Panc1 (cell line): Measurements from ENCODE around the gene PHTF2. TPM values are rescaled to one million over a fixed set of nuclear protein-coding genes. Genes with fewer than 3 reads are reported as not detected.

ENCODE experiments used
- ATAC-seq: fragments of 200-7000 bp; cut with Tn5 transposase; 2 replicates; pipeline ENCODE4 v1.9.1; 2020; ENCODE audit warnings: mild to moderate bottlenecking, moderate library complexity
- BruUV-seq: library from RNA; stranded (reverse); fragments of 400-500 nt; replicated peaks from 2 replicates; lab custom pipeline; 2021; lab: Mats Ljungman, UMichigan
- CTCF ChIA-PET: fragments of 300-600 bp; sonication (Branson Sonifier 250); formaldehyde crosslinking; loops from one replicate; lab custom pipeline; 2022; ENCODE audit warnings: antibody characterized with exemption; lab: Charles Lee
- POLR2A ChIA-PET: fragments of 300-600 bp; sonication (Branson Sonifier 250); formaldehyde crosslinking; loops from one replicate; lab custom pipeline; 2022; ENCODE audit warnings: antibody characterized with exemption; lab: Charles Lee
- DNase-seq: peaks from one replicate; pipeline ENCODE4 v3.0.0-alpha.2; 2010; ENCODE audit warnings: low read depth, low spot score
- H3K27ac ChIP-seq: 2 replicates; pipeline ENCODE4 v1.5.1; 2011; ENCODE audit warnings: mild to moderate bottlenecking, low read length, inconsistent platforms
- H3K27me3 ChIP-seq: fragments of 200-500 bp; sonication (Bioruptor generic); 2 replicates; pipeline ENCODE4 v1.6.0; 2014; ENCODE audit warnings: low read length, inconsistent platforms; ENCODE audit not compliant: control insufficient read depth, insufficient read depth
- H3K36me3 ChIP-seq: fragments of 200-500 bp; sonication (Bioruptor generic); 2 replicates; pipeline ENCODE4 v1.5.1; 2014; ENCODE audit warnings: inconsistent platforms, mild to moderate bottlenecking, low read length, moderate library complexity; ENCODE audit not compliant: control insufficient read depth, insufficient read depth
- H3K4me1 ChIP-seq: 2 replicates; pipeline ENCODE4 v1.5.1; 2011; ENCODE audit warnings: inconsistent platforms, mild to moderate bottlenecking, low read length, moderate library complexity; ENCODE audit not compliant: control insufficient read depth, insufficient read depth
- H3K4me3 ChIP-seq, 2 experiments: 2 replicates each; pipeline ENCODE4 v1.5.1; 2011 to 2012; ENCODE audit warnings: low read depth in 2 of 2, low read length in 2 of 2, mild to moderate bottlenecking in 2 of 2, inconsistent platforms in 1 of 2, moderate library complexity in 1 of 2
- H3K9me3 ChIP-seq: fragments of 200-500 bp; sonication (Bioruptor generic); 2 replicates; pipeline ENCODE4 v1.5.1; 2014; ENCODE audit warnings: low read depth, mild to moderate bottlenecking, inconsistent platforms, low read length, moderate library complexity; ENCODE audit not compliant: control insufficient read depth, insufficient read depth
- CTCF ChIP-seq: fragments of 450-650 bp; IDR thresholded peaks from 2 replicates; pipeline ENCODE4 v1.5.1; 2017; ENCODE audit warnings: mild to moderate bottlenecking
- POLR2AphosphoS5 ChIP-seq: IDR thresholded peaks from 2 replicates; pipeline ENCODE4 v1.6.1; 2012; ENCODE audit warnings: mild to moderate bottlenecking, low read depth, low read length, moderate library complexity
- REST ChIP-seq, 2 experiments: IDR thresholded peaks; 2 replicates each; pipeline ENCODE4 v1.6.1; 2011 to 2012; ENCODE audit warnings: low read depth in 2 of 2, control low read depth in 1 of 2, low read length in 1 of 2, mild to moderate bottlenecking in 1 of 2, moderate library complexity in 1 of 2; ENCODE audit not compliant: insufficient read depth in 1 of 2
- SIN3A ChIP-seq: IDR thresholded peaks from 2 replicates; pipeline ENCODE4 v1.6.1; 2012; ENCODE audit warnings: low read depth, mild to moderate bottlenecking, low read length, moderate library complexity, borderline replicate concordance; ENCODE audit not compliant: insufficient read depth
- TCF7L2 ChIP-seq: IDR thresholded peaks from 2 replicates; pipeline ENCODE4 v1.6.1; 2011; ENCODE audit warnings: mild to moderate bottlenecking, low read depth, low read length, inconsistent platforms
- in situ Hi-C: cut with HindIII; loops from 2 replicates; pipeline ENCODE4 v1.10.0; 2016; ENCODE audit warnings: low sequenced_read_pairs, low pct_unique_long_range_greater_than_20kb
- intact Hi-C: fragments of 100-400 bp; cut with micrococcal nuclease; formaldehyde crosslinking; loops from one replicate; pipeline ENCODE4 v1.10.0; 2022; ENCODE audit not compliant: unreplicated experiment
- total RNA-seq: library from RNA; stranded (reverse); gene quantifications from one replicate; pipeline ENCODE4 v1.2.1, GENCODE V29; 2021; ENCODE audit not compliant: unreplicated experiment

PHTF2 gene
- total RNA-seq, 1 experiment from 2014 or later: 61.5 TPM

GRCh38 chr7:77823787-77824186, 25.2 kb downstream of the PHTF2 start:
- no peak for ATAC-seq
- in situ Hi-C loops: no loop called here
- H3K27ac ChIP-seq: no peak overlapping the region
- H3K9me3 ChIP-seq: peaks cover 22% of the 10 kb centered on the region; the same call in 1 of the 2 replicates
- POLR2A ChIA-PET: no interaction called here
- H3K27me3 ChIP-seq: no peaks in the 10 kb centered on the region
- no peaks in the 10 kb centered on the region for H3K4me1 ChIP-seq
- no peaks in the 10 kb centered on the region for H3K36me3 ChIP-seq
- BruUV-seq: no TSS peak
- CTCF ChIA-PET: no interaction called here
- TF ChIP-seq REST (IDR thresholded peaks at IDR 0.05; ENCODE audit: insufficient read depth in 1 of 2, low read depth in 2 of 2, low read length in 1 of 2) (no peak), TCF7L2 (no peak)
- DNase-seq: no peak
- no peak overlapping the region for H3K4me3 ChIP-seq
- intact Hi-C loops: no loop called here

- no peak for ATAC-seq
- Histone ChIP-seq H3K27ac (no peak overlapping the region), H3K4me3 (no peak overlapping the region), H3K4me1 (no peaks in the 10 kb centered on the region; the same call in 1 of the 2 replicates), H3K9me3 (peaks cover 14% of the 10 kb centered on the region; the same call in 1 of the 2 replicates), H3K27me3 (no peaks in the 10 kb centered on the region), H3K36me3 (no peaks in the 10 kb centered on the region)
- in situ Hi-C loops (no loop called here), intact Hi-C loops (no loop called here)
- TF ChIP-seq CTCF (no peak), TCF7L2 (no peak), SIN3A (no peak), REST (IDR thresholded peaks at IDR 0.05; ENCODE audit: insufficient read depth in 1 of 2, low read depth in 2 of 2, low read length in 1 of 2) (no peak), POLR2AphosphoS5 (no peak)
- CTCF ChIA-PET: no interaction called here
- DNase-seq: no peak
- POLR2A ChIA-PET: no interaction called here
- no TSS peak for BruUV-seq
Observed at GRCh38 chr7:77824636-77825035, 26.1 kb downstream of the PHTF2 start.
